Activated T-helper 1 cell treated with anti-CD3 and anti-CD28 coated beads, Interleukin-12 subunit alpha, Interleukin-12 subunit beta, Interleukin-2, Interleukin-4 antibody, amounts not matched to agents 30 ng/mL and 10 ng/mL and 1 ng/mL, durations not matched to agents 14 hours and 24 hours and 36 hours (primary cell): ENCODE data around the gene MSLN. TPM values are rescaled to one million over a fixed set of nuclear protein-coding genes. Genes with fewer than 3 reads are reported as not detected.
"Not testable (repeated sequence)": the region's sequence is repeated elsewhere in the genome, so short reads cannot be mapped to it uniquely, and the experiment has no call there.

Source experiments
- DNase-seq: peaks from one replicate; pipeline ENCODE4 v3.0.0; 2021; ENCODE audit warnings: low spot score
- H3K27ac Mint-ChIP-seq: one replicate; pipeline ENCODE4 v1.8.0; 2021; ENCODE audit warnings: mild to moderate bottlenecking, mixed read lengths
- H3K27me3 Mint-ChIP-seq: one replicate; pipeline ENCODE4 v1.8.0; 2022; ENCODE audit warnings: mild to moderate bottlenecking, moderate library complexity, mixed read lengths; ENCODE audit not compliant: insufficient read depth
- H3K36me3 Mint-ChIP-seq: one replicate; pipeline ENCODE4 v1.8.0; 2021; ENCODE audit warnings: low read depth, mixed read lengths
- H3K4me1 Mint-ChIP-seq: one replicate; pipeline ENCODE4 v1.8.0; 2021; ENCODE audit warnings: low read depth, mixed read lengths
- H3K4me3 Mint-ChIP-seq: one replicate; pipeline ENCODE4 v1.8.0; 2021; ENCODE audit warnings: mild to moderate bottlenecking, moderate library complexity, mixed read lengths
- H3K9me3 Mint-ChIP-seq: one replicate; pipeline ENCODE4 v1.8.0; 2021; ENCODE audit warnings: mixed read lengths
- intact Hi-C: fragments of 100-400 bp; cut with micrococcal nuclease; formaldehyde crosslinking; loops from one replicate; pipeline ENCODE4 v1.15.1; 2024
- total RNA-seq: library from RNA; stranded (reverse); gene quantifications from 2 replicates; pipeline ENCODE4 v1.2.3, GENCODE V29; 2022

Gene MSLN
- total RNA-seq, 1 donor from 2014 or later, result not detected

- intact Hi-C loops, result no loop called here
- no peaks in the 10 kb centered on the region for H3K9me3 Mint-ChIP-seq
- no peak overlapping the region for H3K27ac Mint-ChIP-seq
- DNase-seq, result no peak
- H3K4me1 Mint-ChIP-seq, result no peaks in the 10 kb centered on the region
- H3K27me3 Mint-ChIP-seq, result no peaks in the 10 kb centered on the region
- H3K4me3 Mint-ChIP-seq, result no peak overlapping the region
- no peaks in the 10 kb centered on the region for H3K36me3 Mint-ChIP-seq
These were observed 13.8 kb downstream of the MSLN start for GRCh38 chr16:774086-775001.

DNA sequence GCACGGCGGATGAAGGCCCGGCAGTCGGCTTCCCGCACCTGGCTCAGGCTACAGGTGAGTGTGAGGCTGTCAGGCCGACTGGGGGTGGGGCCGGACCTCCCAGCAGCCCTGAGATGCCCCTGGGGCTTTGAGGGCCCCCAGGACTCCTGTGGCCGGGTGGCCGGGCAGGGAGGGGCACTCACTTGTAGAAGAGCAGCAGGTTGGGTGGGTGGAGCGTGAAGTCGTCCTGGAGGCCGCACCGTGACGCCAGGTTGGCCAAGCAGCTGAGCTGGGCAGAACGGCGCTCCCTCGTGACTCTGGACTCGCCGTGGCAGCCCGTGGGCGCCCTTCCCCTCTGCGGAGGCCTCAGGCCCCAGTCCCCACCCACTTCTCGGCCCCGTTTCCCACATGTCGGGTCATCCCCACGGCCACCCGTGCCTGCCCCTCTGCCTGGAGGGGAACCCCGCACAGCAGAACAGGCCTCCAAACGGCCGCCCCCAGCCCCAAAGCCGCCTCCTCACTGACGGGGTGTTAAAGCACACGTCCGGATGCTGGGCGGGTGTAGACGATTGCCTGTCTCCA, 14.8 kb downstream of the MSLN start:
- no peaks in the 10 kb centered on the region for H3K36me3 Mint-ChIP-seq
- no peaks in the 10 kb centered on the region for H3K4me1 Mint-ChIP-seq
- no peaks in the 10 kb centered on the region for H3K9me3 Mint-ChIP-seq
- H3K27me3 Mint-ChIP-seq, result no peaks in the 10 kb centered on the region
- no peak for DNase-seq
- intact Hi-C loops, result no loop called here
- H3K27ac Mint-ChIP-seq, result no peak overlapping the region
- no peak overlapping the region for H3K4me3 Mint-ChIP-seq

- H3K9me3 Mint-ChIP-seq, H3K27ac Mint-ChIP-seq, H3K4me3 Mint-ChIP-seq, H3K27me3 Mint-ChIP-seq, intact Hi-C loops, DNase-seq, H3K4me1 Mint-ChIP-seq, H3K36me3 Mint-ChIP-seq: not testable (repeated sequence)
These were observed 15.8 kb downstream of the MSLN start for GRCh38 chr16:776298-776697.

GRCh38 chr16:776824-777223, 16.3 kb downstream of the MSLN start:
- H3K4me1 Mint-ChIP-seq, result no peaks in the 10 kb centered on the region
- H3K27ac Mint-ChIP-seq, result no peak overlapping the region
- no peak for DNase-seq
- intact Hi-C loops, result no loop called here
- no peaks in the 10 kb centered on the region for H3K9me3 Mint-ChIP-seq
- H3K4me3 Mint-ChIP-seq, result no peak overlapping the region
- H3K27me3 Mint-ChIP-seq, result no peaks in the 10 kb centered on the region
- no peaks in the 10 kb centered on the region for H3K36me3 Mint-ChIP-seq

DNA sequence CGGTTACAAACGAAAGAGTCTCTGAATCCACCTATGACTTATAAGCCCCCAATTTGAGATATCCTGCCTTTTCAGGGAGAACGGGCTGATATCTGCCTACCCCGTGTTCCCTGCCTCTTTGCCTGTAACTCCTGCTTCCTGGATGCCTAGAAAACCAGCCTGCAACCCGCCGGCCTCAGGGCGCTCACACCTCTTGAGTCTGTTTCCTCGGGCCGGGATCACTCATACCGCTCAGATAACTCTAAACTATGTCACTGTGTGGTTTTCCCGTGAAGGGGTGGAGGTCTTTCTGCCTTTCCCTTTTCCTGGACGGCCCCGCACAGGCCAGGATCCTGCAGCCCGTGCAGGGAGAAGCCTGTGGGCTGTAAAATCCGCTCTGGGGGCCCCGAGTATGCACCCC, 17.3 kb downstream of the MSLN start:
- Mint-ChIP-seq H3K27ac (no peak overlapping the region), H3K4me3 (no peak overlapping the region), H3K9me3 (no peaks in the 10 kb centered on the region), H3K36me3 (no peaks in the 10 kb centered on the region), H3K4me1 (no peaks in the 10 kb centered on the region), H3K27me3 (no peaks in the 10 kb centered on the region)
- DNase-seq, result no peak
- intact Hi-C loops, result no loop called here

DNA sequence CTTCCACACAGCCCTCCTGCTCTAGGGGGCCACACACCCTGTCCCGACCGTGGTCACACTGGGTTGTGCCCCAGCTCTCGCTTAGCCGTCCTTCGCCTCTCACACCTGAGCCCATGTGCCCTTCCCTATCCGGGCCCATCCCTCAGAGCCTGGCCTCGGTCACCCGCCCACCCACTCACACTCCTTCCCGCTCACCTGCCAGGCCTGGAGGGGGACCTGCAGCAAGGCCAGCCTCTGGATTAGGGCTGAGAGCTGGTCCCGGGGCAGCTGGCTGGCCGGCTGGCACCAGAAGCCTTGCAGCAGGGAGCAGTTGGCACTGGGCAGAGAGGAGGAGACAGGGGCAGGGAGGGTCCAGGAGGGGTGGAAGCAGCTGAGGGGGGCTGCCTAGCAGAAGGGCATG, 17.9 kb downstream of the MSLN start:
- DNase-seq, result no peak
- no peak overlapping the region for H3K4me3 Mint-ChIP-seq
- no peaks in the 10 kb centered on the region for H3K9me3 Mint-ChIP-seq
- H3K4me1 Mint-ChIP-seq, result no peaks in the 10 kb centered on the region
- intact Hi-C loops, result no loop called here
- no peaks in the 10 kb centered on the region for H3K27me3 Mint-ChIP-seq
- H3K27ac Mint-ChIP-seq, result no peak overlapping the region
- no peaks in the 10 kb centered on the region for H3K36me3 Mint-ChIP-seq

DNA sequence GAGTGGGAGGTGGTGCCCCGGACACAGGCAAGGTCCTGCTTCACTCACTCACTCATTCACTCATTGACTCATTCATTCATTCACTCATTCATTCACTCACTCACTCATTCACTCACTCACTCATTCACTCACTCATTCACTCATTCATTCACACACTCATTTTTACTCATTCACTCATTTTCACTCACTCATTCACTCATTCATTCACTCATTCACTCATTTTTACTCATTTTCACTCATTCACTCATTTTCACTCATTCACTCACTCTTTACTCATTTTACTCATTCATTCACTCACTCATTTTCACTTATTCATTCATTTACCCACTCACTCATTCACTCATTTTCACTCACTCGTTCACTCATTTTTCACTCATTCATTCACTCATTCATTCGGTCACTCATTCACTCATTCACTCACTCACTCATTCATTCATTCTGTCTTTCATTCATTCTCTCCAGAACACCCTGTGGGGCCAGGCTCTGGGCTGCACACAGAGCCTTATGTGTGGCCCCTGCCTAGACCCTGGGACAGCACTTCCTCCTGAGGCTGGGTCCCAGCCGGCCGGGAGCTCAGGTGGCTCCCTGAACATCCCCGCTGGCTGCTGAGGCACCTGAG, 18.5 kb downstream of the MSLN start:
- Mint-ChIP-seq H3K4me3 (no peak overlapping the region), H3K27ac (no peak overlapping the region), H3K9me3 (no peaks in the 10 kb centered on the region), H3K36me3 (no peaks in the 10 kb centered on the region), H3K27me3 (no peaks in the 10 kb centered on the region), H3K4me1 (no peaks in the 10 kb centered on the region)
- DNase-seq, result no peak
- intact Hi-C loops, result no loop called here

- Mint-ChIP-seq H3K4me3 (no peak overlapping the region), H3K9me3 (no peaks in the 10 kb centered on the region), H3K27ac (no peak overlapping the region), H3K4me1 (no peaks in the 10 kb centered on the region), H3K27me3 (no peaks in the 10 kb centered on the region), H3K36me3 (no peaks in the 10 kb centered on the region)
- intact Hi-C loops, result no loop called here
- DNase-seq, result no peak
These were observed 19.0 kb downstream of the MSLN start for GRCh38 chr16:779561-779960.

- Mint-ChIP-seq H3K4me1 (no peaks in the 10 kb centered on the region), H3K4me3 (no peak overlapping the region), H3K36me3 (no peaks in the 10 kb centered on the region), H3K27ac (no peak overlapping the region), H3K27me3 (no peaks in the 10 kb centered on the region), H3K9me3 (no peaks in the 10 kb centered on the region)
- no peak for DNase-seq
- intact Hi-C loops, result no loop called here
These were observed 19.8 kb downstream of the MSLN start for GRCh38 chr16:780296-780695.

GRCh38 chr16:781346-782010, 20.9 kb downstream of the MSLN start:
- no peak for DNase-seq
- H3K4me1 Mint-ChIP-seq, result no peaks in the 10 kb centered on the region
- no peak overlapping the region for H3K27ac Mint-ChIP-seq
- H3K4me3 Mint-ChIP-seq, result no peak overlapping the region
- H3K36me3 Mint-ChIP-seq, result no peaks in the 10 kb centered on the region
- H3K9me3 Mint-ChIP-seq, result no peaks in the 10 kb centered on the region
- intact Hi-C loops, result no loop called here
- no peaks in the 10 kb centered on the region for H3K27me3 Mint-ChIP-seq

GRCh38 chr16:782258-782657, 21.7 kb downstream of the MSLN start:
- no peak overlapping the region for H3K4me3 Mint-ChIP-seq
- H3K36me3 Mint-ChIP-seq, result no peaks in the 10 kb centered on the region
- H3K27ac Mint-ChIP-seq, result no peak overlapping the region
- intact Hi-C loops, result no loop called here
- no peaks in the 10 kb centered on the region for H3K27me3 Mint-ChIP-seq
- H3K9me3 Mint-ChIP-seq, result no peaks in the 10 kb centered on the region
- DNase-seq, result no peak
- H3K4me1 Mint-ChIP-seq, result no peaks in the 10 kb centered on the region

DNA sequence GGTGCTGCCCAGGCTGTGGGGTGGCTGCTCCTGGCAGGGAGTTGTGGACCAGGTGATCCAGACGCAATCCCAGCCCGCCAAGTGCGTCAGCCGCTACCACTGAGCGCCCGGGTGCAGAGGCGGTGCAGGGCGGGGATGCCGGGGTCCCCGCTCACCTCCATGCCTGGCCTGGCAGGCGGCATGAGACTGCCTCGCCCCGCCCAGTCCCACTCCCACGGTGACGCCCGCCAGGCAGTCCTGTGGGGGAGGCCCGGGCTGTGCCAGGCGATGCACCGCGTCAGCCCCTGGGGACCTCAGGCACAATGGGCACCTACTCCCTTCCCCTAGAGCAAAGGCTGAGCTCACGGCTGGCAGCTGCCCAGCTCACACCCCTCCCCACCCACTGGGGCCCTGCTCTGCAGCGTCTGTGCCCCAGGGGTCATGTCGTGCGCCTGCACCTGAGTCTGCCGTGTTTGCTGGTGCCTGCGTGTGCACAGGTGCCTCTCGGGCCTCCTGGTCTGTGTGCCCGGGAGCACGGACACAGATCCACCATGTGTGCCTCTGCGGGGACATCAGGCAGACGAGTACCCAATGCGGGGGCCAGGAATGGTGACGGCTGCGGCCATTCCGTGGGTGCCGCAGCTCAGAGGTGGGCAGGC, 22.4 kb downstream of the MSLN start:
- Mint-ChIP-seq H3K4me3 (no peak overlapping the region), H3K36me3 (no peaks in the 10 kb centered on the region), H3K27me3 (no peaks in the 10 kb centered on the region), H3K4me1 (no peaks in the 10 kb centered on the region), H3K9me3 (no peaks in the 10 kb centered on the region), H3K27ac (no peak overlapping the region)
- intact Hi-C loops, result no loop called here
- no peak for DNase-seq
